HepG2 (cell line): ENCODE results near the gene KRTDAP. TPM values are rescaled to one million over a fixed set of nuclear protein-coding genes. Genes with fewer than 3 reads are reported as not detected.

Source experiments
- ATAC-seq: fragments of 200-7000 bp; cut with Tn5 transposase; 3 replicates; pipeline ENCODE4 v1.9.1; 2020; ENCODE audit warnings: mild to moderate bottlenecking, moderate library complexity
- BruUV-seq: library from RNA; stranded (reverse); fragments of 400-500 nt; replicated peaks from 2 replicates; lab custom pipeline; 2021; lab: Mats Ljungman, UMichigan
- CTCF ChIA-PET: fragments of 300-600 bp; formaldehyde crosslinking; extraction: SDS; loops from one replicate; lab custom pipeline; 2021; ENCODE audit warnings: low total read pairs, inconsistent platforms, low intra/inter-chr PET ratio; lab: Yijun Ruan, JAX
- POLR2A ChIA-PET: fragments of 350-600 bp; sonication (Branson Sonifier 250); formaldehyde crosslinking; loops from one replicate; lab custom pipeline; 2020; ENCODE audit warnings: antibody characterized with exemption, inconsistent platforms; lab: Yijun Ruan, JAX
- DNase-seq: peaks from one replicate; pipeline ENCODE4 v3.0.0-alpha.2; 2015; ENCODE audit warnings: low spot score
- FAIRE-seq: peaks from 3 replicates; lab custom pipeline; 2011; peaks lifted over from hg19 to GRCh38; lab: Jason Lieb, UNC
- H2AFZ ChIP-seq: one replicate; pipeline ENCODE4 v1.6.1; 2011; ENCODE audit warnings: low read length, inconsistent platforms
- H3K27ac ChIP-seq: fragments of 300-600 bp; 3 replicates; pipeline ENCODE4 v1.8.0; 2011; ENCODE audit warnings: mixed run types, mild to moderate bottlenecking, mixed read lengths, low read length, inconsistent platforms; ENCODE audit not compliant: insufficient read depth; ENCODE audit errors: extremely low read length
- H3K27me3 ChIP-seq, 2 experiments: fragments of 200-600 bp in 1 of 2; 2 replicates in 1 of 2; 3 replicates in 1 of 2; pipeline versions ENCODE4 v1.6.0 to v1.8.0; 2011; ENCODE audit warnings: low read length in 2 of 2, mild to moderate bottlenecking in 2 of 2, moderate library complexity in 2 of 2, inconsistent platforms in 1 of 2; ENCODE audit not compliant: insufficient read depth in 2 of 2, control insufficient read depth in 1 of 2
- H3K36me3 ChIP-seq, 2 experiments: fragments of 200-600 bp in 1 of 2; replicated peaks in 1 of 2; 2 replicates in 1 of 2; 3 replicates in 1 of 2; pipeline versions ENCODE4 v1.5.1 to v1.8.0; 2011; ENCODE audit warnings: low read length in 2 of 2, inconsistent platforms in 1 of 2; ENCODE audit not compliant: insufficient read depth in 2 of 2, control insufficient read depth in 1 of 2
- H3K4me1 ChIP-seq: 2 replicates; pipeline ENCODE4 v1.5.1; 2012; ENCODE audit warnings: low read length, inconsistent platforms; ENCODE audit not compliant: insufficient read depth
- H3K4me2 ChIP-seq: 2 replicates; pipeline ENCODE4 v1.6.0; 2011; ENCODE audit warnings: low read depth, low read length, inconsistent platforms
- H3K4me3 ChIP-seq, 3 experiments: fragments of 200-600 bp in 1 of 3; sonication (generic), shearing (Covaris generic) in 1 of 3; replicated peaks in 1 of 3; 2 replicates each; pipeline ENCODE4 v1.5.1; 2011 to 2016; ENCODE audit warnings: low read length in 3 of 3, inconsistent platforms in 2 of 3, low read depth in 2 of 3, mild to moderate bottlenecking in 2 of 3, control low read depth in 1 of 3, mixed read lengths in 1 of 3; ENCODE audit not compliant: insufficient read depth in 1 of 3
- H3K79me2 ChIP-seq: one replicate; pipeline ENCODE4 v1.6.1; 2011; ENCODE audit warnings: low read length, inconsistent platforms; ENCODE audit not compliant: insufficient read depth
- H3K9ac ChIP-seq: 2 replicates; pipeline ENCODE4 v1.6.0; 2011; ENCODE audit warnings: mild to moderate bottlenecking, low read depth, low read length, inconsistent platforms; ENCODE audit not compliant: insufficient read depth
- H3K9me3 ChIP-seq: 2 replicates; pipeline ENCODE4 v1.5.1; 2012; ENCODE audit warnings: mild to moderate bottlenecking, low read length
- H4K20me1 ChIP-seq: 2 replicates; pipeline ENCODE4 v1.6.0; 2011; ENCODE audit warnings: inconsistent platforms, mild to moderate bottlenecking, low read length, moderate library complexity; ENCODE audit not compliant: insufficient read depth
- ZNF629 ChIP-seq: sonication (generic); formaldehyde crosslinking; conservative IDR thresholded peaks from 2 replicates; pipeline ENCODE4 v1.5.0; 2020; ENCODE audit warnings: missing genetic modification reagents
- WGBS: methylation state at CpG from one replicate; pipeline ENCODE4 v1.1.6; 2017; ENCODE audit warnings: low lambda C conversion rate; 5-methylcytosine and 5-hydroxymethylcytosine counted together
- in situ Hi-C: cut with HindIII; loops from 2 replicates; pipeline ENCODE4 v1.10.0; 2017; ENCODE audit warnings: low pct_unique_long_range_greater_than_20kb; ENCODE audit not compliant: extremely low pct_ligation_motif_present
- intact Hi-C: fragments of 100-400 bp; cut with micrococcal nuclease; formaldehyde crosslinking; loops from one replicate; pipeline ENCODE4 v1.10.0; 2022; ENCODE audit not compliant: unreplicated experiment
- polyA plus RNA-seq, 8 experiments: library from polyadenylated mRNA; depleted of rRNA in 3 of 8; stranded (reverse) in 7 of 8; unstranded in 1 of 8; fragments of >200 nt; fragmentation: Illumina TruSeq in 4 of 8; extraction: Trizol in 4 of 8; gene quantifications; 2 replicates each; pipeline versions ENCODE4 v1.2.1 to v1.2.3, GENCODE V29; 2011 to 2016; ENCODE audit warnings: low read depth in 4 of 8, missing spikeins in 1 of 8, mixed read lengths in 1 of 8; ENCODE audit not compliant: insufficient read depth in 1 of 8
- total RNA-seq, 5 experiments: library from RNA; depleted of rRNA; stranded (reverse); fragments of >200 nt; fragmentation: Illumina TruSeq; extraction: Trizol; gene quantifications; 2 replicates each; pipeline ENCODE4 v1.2.3, GENCODE V29; 2016; ENCODE audit warnings: low read depth in 1 of 5
- TF ChIP-seq, protein P1 (sequence below), 2 experiments: IDR thresholded peaks; 2 replicates each; pipeline ENCODE4 v1.6.1; 2011 to 2012; ENCODE audit warnings: low read length in 2 of 2, borderline replicate concordance in 1 of 2, low read depth in 1 of 2, mild to moderate bottlenecking in 1 of 2, moderate library complexity in 1 of 2

The KRTDAP gene
- total and polyA plus RNA-seq, 2 of the 13 experiments (the other 11 are each of a cell fraction or from before 2014, with no cell fraction given): 0.86 to 1.5 TPM

DNA sequence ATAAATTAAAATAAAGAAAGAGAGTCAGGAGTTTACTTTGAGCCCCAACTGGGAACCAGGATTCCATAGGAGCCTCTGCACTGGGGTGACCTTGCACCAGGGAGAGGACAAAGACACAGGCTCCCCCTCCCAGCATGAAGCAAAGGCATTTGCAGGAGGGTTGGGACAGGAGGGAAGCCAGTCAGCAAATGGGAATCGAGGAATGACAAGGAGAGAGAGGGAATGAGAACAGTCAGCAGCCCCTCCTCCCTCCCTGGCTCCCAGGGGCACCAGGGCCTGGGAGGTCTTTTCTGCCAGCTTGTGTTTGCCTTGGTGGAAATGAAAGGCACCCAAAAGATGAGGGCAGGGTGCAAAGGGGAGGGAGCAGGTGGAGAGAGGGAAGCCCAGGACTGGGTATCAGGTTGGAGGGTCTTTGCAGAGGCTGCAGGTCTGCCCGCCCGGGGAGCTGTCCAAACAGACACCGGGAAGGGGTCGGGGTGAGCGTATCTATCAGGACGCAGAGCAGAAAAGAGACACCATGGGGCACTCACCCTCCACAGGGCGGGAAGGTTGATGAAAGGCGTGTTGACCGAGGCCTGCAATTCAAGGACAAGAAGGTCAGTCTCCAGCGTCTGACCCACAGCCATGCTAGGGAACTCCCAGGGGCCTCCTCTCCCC is 34.0 kb upstream of the KRTDAP start:
- Histone ChIP-seq H3K9me3 (no peaks in the 10 kb centered on the region), H2AFZ (no peak overlapping the region), H3K4me3 (no peak overlapping the region), H3K4me2 (no peak overlapping the region; the same call in 1 of the 2 replicates), H4K20me1 (no peaks in the 10 kb centered on the region), H3K79me2 (no peaks in the 10 kb centered on the region), H3K27ac (no peak overlapping the region), H3K27me3 (peaks cover 6 to 42% of the 10 kb centered on the region in 2 experiments), H3K9ac (no peak overlapping the region), H3K4me1 (peaks cover 23% of the 10 kb centered on the region), H3K36me3 (no peaks in the 10 kb centered on the region)
- WGBS: 2% methylated on average over 7 of the region's 11 CpGs
- ATAC-seq: peak; percentile 60
- TF ChIP-seq, protein P1, sequence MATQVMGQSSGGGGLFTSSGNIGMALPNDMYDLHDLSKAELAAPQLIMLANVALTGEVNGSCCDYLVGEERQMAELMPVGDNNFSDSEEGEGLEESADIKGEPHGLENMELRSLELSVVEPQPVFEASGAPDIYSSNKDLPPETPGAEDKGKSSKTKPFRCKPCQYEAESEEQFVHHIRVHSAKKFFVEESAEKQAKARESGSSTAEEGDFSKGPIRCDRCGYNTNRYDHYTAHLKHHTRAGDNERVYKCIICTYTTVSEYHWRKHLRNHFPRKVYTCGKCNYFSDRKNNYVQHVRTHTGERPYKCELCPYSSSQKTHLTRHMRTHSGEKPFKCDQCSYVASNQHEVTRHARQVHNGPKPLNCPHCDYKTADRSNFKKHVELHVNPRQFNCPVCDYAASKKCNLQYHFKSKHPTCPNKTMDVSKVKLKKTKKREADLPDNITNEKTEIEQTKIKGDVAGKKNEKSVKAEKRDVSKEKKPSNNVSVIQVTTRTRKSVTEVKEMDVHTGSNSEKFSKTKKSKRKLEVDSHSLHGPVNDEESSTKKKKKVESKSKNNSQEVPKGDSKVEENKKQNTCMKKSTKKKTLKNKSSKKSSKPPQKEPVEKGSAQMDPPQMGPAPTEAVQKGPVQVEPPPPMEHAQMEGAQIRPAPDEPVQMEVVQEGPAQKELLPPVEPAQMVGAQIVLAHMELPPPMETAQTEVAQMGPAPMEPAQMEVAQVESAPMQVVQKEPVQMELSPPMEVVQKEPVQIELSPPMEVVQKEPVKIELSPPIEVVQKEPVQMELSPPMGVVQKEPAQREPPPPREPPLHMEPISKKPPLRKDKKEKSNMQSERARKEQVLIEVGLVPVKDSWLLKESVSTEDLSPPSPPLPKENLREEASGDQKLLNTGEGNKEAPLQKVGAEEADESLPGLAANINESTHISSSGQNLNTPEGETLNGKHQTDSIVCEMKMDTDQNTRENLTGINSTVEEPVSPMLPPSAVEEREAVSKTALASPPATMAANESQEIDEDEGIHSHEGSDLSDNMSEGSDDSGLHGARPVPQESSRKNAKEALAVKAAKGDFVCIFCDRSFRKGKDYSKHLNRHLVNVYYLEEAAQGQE (IDR thresholded peaks at IDR 0.05; ENCODE audit: borderline replicate concordance in 1 of 2, low read depth in 1 of 2, low read length in 2 of 2): peak; percentile 10 to 78; a peak in 3 of 4 replicates
- TF ChIP-seq ZNF629 (CRISPR knock-in tag): no peak
- intact Hi-C loops: no loop called here
- DNase-seq: no peak
- in situ Hi-C loops: no loop called here
- POLR2A ChIA-PET: interaction anchor here (1.5 kb wide), 1 partner anchor 14 kb away, joined by 3 read pairs; no protein-coding TSS in a partner anchor
- no peak for FAIRE-seq
- no TSS peak for BruUV-seq
- CTCF ChIA-PET: no interaction called here
